ENCODE measurements around the gene CHST1. TPM values are rescaled to one million over a fixed set of nuclear protein-coding genes. Genes with fewer than 3 reads are reported as not detected.

The CHST1 gene
- total and polyA plus RNA-seq, 2 donors (not counting 3 experiments of a cell fraction or from before 2014, with no cell fraction given): 12.6 to 40.5 TPM

- BruUV-seq (replicated peaks): no TSS peak
- dilution Hi-C loops (cut with MboI; ENCODE audit: extremely low pct_ligation_motif_present, low sequenced_read_pairs): no loop called here
- no peak for FAIRE-seq
- Histone ChIP-seq H3K4me3 (replicated peaks in 1 of 3; ENCODE audit: insufficient read depth in 1 of 3, low read depth in 1 of 3, low read length in 3 of 3) (no peak overlapping the region), H3K9ac (replicated peaks; ENCODE audit: extremely low read depth, insufficient read depth, low read length) (no peak overlapping the region), H3K4me2 (ENCODE audit: insufficient read depth, low read length) (no peak overlapping the region), H3K27me3 (ENCODE audit: control insufficient read depth in 2 of 2, insufficient read depth in 2 of 2, low read length in 2 of 2) (peaks cover 0 to 10% of the 10 kb centered on the region in 2 experiments), H4K20me1 (replicated peaks; ENCODE audit: control insufficient read depth, extremely low read depth, insufficient read depth, low read length) (no peaks in the 10 kb centered on the region), H3K9me3 (replicated peaks; ENCODE audit: control insufficient read depth, insufficient read depth, low read length) (no peaks in the 10 kb centered on the region), H3K27ac (ENCODE audit: insufficient read depth, low read depth, low read length) (no peak overlapping the region), H3K79me2 (ENCODE audit: control insufficient read depth, insufficient read depth, low read length) (no peaks in the 10 kb centered on the region), H3K9me1 (replicated peaks; ENCODE audit: control insufficient read depth, extremely low read depth, insufficient read depth, low read length) (no peaks in the 10 kb centered on the region), H2AFZ (ENCODE audit: low read depth, low read length) (no peak overlapping the region), H3K4me1 (ENCODE audit: control insufficient read depth, extremely low read depth, insufficient read depth, low read length) (no peaks in the 10 kb centered on the region), H3K36me3 (ENCODE audit: control insufficient read depth in 2 of 2, extremely low read depth in 1 of 2, insufficient read depth in 2 of 2, low read length in 2 of 2) (no peaks in the 10 kb centered on the region)
- ChIA-PET CTCF (no interaction called here), POLR2A (no interaction called here)
- no peak for DNase-seq (ENCODE audit: low read depth, low spot score)
- intact Hi-C loops (cut with micrococcal nuclease): no loop called here
- TF ChIP-seq POLR2AphosphoS5 (IDR thresholded peaks at IDR 0.05; ENCODE audit: insufficient read depth, low read depth, low read length) (no peak), CTCF (IDR thresholded peaks at IDR 0.05; ENCODE audit: extremely low read depth in 1 of 2, insufficient read depth in 1 of 2, low read depth in 1 of 2, low read length in 2 of 2) (no peak), POLR2A (IDR thresholded peaks at IDR 0.05; ENCODE audit: low read depth, low read length) (no peak), EZH2 (IDR thresholded peaks at IDR 0.05; ENCODE audit: borderline replicate concordance, low read depth, low read length, severe bottlenecking) (no peak), FOS (IDR thresholded peaks at IDR 0.05; ENCODE audit: borderline replicate concordance, insufficient read depth, low read length) (no peak), GATA2 (IDR thresholded peaks at IDR 0.05; ENCODE audit: insufficient read depth, insufficient read length, low read depth, low read length) (no peak), JUN (IDR thresholded peaks at IDR 0.05; ENCODE audit: borderline replicate concordance, insufficient read depth, insufficient read length, low read depth) (no peak), MYC (IDR thresholded peaks at IDR 0.05; ENCODE audit: low read depth, low read length) (no peak), MAX (IDR thresholded peaks at IDR 0.05; ENCODE audit: insufficient read depth, insufficient read length) (no peak)
These were observed 66.1 kb downstream of the CHST1 start for GRCh38 chr11:45599161-45599943.

Small RNAs within 50 kb of the gene (microRNA-seq; reads per million reads assigned to microRNA genes)
- gene MIR7154 (ENCODE audit: borderline number of aligned reads, borderline replicate concordance): not detected

Small RNAs within 50 kb of the gene (small RNA-seq; reads per million reads assigned to genes)
- gene MIR7154 (ENCODE audit: insufficient read depth, insufficient read length, low read depth, low replicate concordance): not detected

Other genes with a start within 250 kb of the CHST1 start
- 17.1 and 19.8 TPM in 2 replicates for gene SLC35C1, start 139.5 kb upstream of the CHST1 start, total RNA-seq
- 8.5 and 10.5 TPM in 2 replicates for gene SLC35C1, start 139.5 kb upstream of the CHST1 start, polyA plus RNA-seq
- 8.8 and 11.7 TPM in 2 replicates for gene CRY2, start 181.9 kb upstream of the CHST1 start, total RNA-seq
- gene CRY2, start 181.9 kb upstream of the CHST1 start, polyA plus RNA-seq: 7.1 and 7.7 TPM in 2 replicates
- 4.8 and 5.3 TPM in 2 replicates for gene MAPK8IP1, start 220.0 kb upstream of the CHST1 start, total RNA-seq
- gene MAPK8IP1, start 220.0 kb upstream of the CHST1 start, polyA plus RNA-seq: 4.1 and 6.8 TPM in 2 replicates
- gene FREY1, start 241.6 kb upstream of the CHST1 start, total RNA-seq: 1.1 and 1.4 TPM in 2 replicates
- 0.53 and 0.84 TPM in 2 replicates for gene FREY1, start 241.6 kb upstream of the CHST1 start, polyA plus RNA-seq

All from endothelial cell of umbilical vein (primary cell).